DMS53 treated with DMSO at 0.1 percent for 48 hours (cell line): Measurements from ENCODE around the gene UCKL1.
"Not testable (repeated sequence)": the region's sequence is repeated elsewhere in the genome, so short reads cannot be mapped to it uniquely, and the experiment has no call there.

Experiments used
- DNase-seq: peaks from one replicate; lab custom pipeline; 2025; ENCODE audit not compliant: unreplicated experiment; lab: John Stamatoyannopoulos, UW

UCKL1 gene

DNA sequence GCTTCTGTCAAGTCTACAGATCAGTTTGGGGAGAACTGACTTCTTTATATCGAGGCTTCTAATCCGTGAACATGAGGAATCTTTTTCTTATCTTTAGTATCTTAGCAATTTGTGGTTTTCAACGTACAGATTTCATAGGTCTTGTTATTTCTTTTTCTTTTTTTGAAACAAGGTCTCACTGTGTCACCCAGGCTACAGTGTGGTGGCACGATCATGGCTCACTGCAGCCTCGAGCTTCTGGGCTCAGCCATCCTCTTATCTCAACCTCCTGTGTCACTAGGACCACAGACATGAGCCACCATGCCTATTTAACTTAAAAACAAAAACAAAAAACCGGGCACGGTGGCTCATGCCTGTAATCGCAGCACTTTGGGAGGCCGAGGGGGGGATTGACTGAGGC, 32.0 kb downstream of the UCKL1 start:
- no peak for DNase-seq

DNA sequence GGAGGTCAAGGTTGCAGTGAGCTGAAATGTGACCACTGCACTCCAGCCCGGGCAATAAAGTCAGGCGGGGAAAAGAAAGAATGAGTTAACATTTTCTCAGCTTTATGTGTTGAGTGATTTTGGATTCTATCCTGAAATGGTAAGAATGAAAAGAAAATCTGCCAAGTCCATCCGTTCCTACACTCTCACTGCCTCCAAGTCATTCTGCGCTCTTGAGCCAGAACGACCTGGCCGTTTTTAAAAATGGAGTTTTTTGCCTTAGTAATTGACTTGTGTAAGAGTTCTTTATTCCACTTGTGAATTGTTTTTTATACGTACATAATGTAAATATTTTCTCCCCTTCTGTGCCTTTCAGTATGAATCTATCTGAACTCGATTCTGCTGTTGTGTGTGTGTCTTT, 32.6 kb downstream of the UCKL1 start:
- DNase-seq = no peak

DNA sequence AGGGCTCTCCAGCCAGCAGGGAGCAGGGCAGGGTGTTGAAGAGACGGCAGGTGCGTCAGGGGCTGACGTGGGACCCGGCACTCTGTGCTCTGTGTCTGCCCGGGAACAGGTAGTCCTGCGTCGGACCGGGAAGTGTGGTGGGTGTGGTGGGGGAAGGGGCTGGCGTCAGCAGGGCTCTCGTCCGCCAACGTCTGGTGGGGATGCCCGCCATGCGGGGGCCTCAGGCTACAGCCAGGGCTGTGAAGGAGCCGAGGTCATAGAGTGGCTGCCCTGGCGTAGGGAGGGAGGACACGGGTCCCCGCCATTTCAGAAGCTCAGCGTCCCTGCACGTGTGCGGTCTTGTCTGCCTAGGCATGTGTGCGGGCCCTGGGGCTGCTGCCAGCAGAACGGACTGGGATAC, 36.0 kb downstream of the UCKL1 start:
- no peak for DNase-seq

DNA sequence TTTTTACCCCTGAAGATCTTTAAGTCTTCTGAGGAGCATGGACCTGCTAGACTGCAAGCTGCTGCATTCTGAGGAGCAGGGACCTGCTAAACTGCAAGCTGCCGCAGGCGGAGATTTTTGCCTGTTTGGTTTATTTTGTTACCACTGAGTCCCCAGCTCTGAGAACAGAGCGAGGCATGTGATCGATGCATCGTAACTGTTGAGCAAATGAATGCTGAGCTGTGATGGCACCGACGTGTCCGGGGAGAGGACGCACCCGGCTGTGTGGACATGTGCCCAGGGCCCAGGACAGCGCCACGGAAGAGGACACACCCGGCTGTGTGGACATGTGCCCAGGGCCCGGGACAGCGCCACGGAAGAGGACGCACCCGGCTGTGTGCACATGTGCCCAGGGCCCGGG, 37.1 kb downstream of the UCKL1 start:
- DNase-seq = no peak

DNA sequence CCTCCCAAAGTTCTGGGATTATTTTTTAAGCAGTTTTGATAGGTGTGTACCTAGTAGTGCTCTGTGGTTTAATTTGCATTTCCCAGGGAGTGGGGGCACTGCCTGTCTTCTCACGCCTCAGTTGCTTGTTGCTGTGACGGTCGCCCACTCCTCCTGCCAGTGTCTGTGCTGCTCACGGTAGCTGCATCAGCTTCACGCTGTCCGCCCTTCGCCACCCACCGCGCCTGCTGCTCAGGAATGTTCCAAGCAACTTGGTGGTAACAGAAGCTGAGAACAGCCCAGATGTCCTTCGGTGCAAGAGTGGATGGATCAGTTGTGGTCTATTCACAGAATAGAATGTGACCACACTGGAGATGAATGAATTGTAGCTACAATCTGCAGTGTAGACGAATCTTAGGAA, 38.4 kb downstream of the UCKL1 start:
- no peak for DNase-seq

DNA sequence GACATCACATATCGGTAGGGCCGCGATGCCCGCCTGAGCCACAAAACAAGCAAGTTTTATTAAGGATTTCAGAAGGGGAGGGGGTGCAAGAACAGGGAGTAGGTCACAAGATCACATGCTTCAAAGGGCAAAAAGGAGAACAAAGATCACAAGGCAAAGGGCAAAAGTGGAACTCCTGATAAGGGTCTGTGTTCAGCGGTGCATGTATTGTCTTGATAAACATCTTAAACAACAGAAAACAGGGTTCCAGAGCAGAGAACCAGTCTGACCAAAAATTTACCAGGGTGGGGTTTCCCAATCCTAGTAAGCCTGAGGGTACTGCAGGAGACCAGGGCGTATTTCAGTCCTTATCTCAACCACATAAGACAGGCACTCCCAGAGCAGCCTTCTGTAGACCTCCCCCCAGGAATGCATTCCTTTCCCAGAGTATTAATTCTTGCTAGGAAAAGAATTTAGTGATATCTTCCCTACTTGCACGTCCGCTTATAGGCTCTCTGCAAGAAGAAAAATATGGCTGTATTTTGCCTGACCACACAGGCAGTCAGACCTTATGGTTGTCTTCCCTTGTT, 39.8 kb downstream of the UCKL1 start:
- not testable (repeated sequence) for DNase-seq

DNA sequence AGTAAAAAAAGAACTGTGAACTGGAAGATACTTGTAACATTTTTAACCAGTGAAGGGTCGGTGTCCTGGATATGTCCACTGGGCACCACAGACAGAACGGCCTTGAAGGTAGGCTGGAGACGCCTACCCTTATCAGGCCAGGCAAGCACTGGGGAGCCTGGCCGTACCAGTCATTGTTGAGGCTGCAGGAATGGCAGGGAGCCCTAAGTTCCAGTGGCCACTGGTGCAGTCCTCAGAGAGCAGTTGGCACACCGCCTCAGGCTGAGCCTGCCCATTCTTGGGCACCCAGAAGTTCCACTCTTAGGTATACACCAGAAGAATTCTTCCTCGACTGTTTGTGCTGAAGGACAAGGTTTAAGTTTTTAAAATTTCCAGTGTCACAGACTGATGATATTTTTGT, 40.7 kb downstream of the UCKL1 start:
- DNase-seq = no peak

DNA sequence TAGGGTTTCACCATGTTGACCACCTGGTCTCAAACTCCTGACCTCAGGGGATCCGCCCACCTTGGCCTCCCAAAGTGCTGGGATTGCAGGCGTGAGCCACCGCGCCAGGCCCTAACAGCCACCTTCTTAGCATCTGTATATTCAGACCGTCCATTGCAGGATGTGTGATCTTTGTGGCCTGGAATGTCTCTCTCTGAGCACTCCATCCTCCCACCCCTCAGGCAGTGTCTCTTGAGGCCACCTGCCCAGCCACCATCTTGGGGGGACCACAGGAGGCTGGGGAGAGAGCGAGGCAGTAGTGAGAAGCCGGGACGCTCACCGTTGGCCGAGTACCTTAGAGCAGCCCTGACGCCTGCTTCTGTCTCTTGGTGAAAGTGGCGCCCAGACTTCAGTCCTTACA, 42.4 kb downstream of the UCKL1 start:
- no peak for DNase-seq

DNA sequence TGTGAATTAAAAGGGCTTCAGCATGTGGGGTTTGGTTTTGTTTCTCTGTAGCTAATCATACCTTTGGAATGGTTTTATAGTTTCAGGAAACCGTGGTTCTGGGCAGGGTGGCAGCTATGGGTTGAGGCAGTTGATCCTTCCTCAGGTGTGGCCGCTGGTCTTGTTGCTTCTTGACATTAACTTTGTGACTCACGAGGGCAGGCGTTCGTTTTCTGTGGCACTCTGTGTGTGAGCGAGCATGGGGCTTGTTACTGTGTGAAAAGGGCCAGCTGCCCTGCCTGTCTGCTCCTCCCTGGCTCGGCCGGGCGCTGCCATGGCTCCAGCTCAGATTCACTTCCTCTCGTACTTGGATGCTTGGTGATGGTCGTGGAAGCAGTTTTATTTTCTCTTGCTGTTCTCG, 45.0 kb downstream of the UCKL1 start:
- DNase-seq = no peak

DNA sequence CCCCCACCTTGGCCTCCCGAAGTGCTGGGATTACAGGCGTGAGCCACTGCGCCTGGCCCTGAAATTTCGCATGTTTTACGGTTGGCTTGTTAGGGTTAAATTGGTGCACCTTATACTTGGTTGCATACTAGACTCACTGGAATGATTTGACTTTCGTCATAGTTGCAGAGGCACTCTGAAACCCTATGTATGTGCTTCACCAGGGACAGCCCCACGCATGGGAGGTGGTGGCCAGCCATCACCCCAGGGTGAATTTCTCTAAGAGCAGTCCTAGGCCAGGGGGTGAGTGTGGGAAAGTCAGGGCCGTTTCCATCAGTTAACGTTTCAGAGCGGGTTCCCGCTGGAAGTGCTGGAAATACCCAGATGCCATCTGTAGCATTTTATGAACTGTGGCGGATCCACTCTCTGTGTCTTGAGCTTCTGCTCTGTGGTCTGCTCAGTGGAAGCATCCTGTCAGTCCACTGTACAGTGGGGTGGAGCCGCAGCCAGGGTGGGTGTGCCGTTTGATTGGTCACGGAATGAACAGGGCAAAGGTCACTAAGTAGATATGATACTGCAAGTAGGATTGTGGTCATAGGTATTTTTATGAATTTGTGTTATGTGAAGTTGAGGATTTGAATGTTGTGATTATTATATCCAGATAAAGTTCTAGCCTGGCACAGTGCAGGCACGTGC, 48.1 kb downstream of the UCKL1 start:
- DNase-seq = no peak

DNA sequence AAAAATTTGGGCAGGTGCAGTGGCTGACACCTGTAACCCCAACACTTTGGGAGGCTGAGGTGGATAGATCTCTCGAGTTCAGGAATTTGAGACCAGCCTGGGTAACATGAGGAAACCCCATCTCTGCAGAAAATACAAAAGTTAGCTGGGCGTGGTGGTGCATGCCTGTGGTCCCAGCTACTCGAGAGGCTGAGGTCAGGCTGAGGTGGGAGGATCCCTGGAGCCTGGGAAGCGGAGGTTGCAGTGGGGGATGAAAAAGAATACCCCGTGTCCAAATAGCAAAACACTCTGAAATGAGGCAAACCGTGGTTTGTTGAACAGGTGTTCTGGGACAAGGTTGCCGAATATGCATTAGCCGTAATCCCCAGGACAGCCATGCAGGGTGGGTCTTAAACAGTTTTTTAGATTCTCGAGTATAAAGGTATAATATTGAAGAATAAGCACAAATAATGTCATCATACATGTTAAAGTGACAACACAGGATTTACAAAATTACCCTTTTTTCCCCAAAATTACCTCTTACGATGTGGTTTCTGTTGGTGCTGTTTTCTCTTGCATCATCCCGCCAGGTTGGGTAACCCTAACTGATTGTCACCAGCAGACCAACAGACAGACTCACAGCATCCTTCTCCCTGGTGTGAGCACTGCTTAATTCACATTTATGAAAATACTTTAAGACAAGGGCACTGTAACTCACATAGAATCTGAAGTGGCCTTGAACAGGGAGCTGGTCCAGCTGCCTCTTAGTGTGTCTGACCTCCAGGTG, 52.2 kb downstream of the UCKL1 start:
- no peak for DNase-seq

DNA sequence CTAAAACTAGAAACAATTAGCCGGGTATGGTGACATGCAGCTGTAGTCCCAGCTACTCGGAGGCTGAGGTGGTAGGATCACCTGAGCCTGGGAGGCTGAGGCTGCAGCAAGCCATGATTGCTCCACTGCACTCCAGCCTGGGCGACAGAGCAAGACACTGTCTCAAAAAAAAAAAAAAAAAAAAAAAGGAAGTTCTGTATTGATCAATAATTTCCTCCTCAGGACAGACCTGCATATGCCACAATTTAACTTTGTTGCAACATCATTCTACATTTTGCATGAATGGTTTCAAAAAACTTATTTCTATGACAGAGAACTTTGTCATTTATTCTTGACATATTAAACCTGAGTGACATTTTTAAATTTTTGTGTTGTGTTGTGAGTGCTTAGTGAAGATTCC, 55.8 kb downstream of the UCKL1 start:
- DNase-seq = no peak

DNA sequence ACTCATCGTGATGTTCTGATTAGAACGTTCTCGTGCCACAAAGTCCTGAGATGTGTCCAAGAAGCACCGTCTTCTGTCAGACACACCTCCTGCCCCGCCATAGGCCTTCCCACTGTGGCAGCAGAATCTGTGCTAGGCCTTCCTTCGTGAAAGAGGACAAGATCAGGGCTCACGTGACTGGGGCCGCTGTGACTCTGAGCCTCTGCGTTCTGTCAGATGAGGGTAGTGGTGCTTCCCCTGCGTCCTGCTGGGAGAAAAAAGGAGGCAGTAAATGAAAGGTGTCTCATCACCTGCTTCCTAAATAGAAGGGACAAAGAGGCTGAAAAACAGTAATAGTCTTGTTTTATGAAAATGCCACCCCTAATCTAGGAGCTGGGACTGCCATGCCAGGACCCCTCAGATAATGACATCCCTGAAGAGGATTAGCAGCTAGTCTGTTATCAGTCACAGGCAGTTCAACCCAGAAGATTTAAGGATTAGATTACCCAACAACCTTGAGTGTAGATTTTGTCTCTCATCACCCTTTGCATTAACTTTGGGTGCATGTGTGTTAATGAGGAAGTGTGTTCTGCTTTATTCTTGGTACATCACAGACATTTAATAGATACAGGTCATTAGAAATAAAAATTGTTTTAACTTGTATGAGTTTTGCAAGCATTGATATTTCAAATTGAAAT, 57.2 kb downstream of the UCKL1 start:
- no peak for DNase-seq

DNA sequence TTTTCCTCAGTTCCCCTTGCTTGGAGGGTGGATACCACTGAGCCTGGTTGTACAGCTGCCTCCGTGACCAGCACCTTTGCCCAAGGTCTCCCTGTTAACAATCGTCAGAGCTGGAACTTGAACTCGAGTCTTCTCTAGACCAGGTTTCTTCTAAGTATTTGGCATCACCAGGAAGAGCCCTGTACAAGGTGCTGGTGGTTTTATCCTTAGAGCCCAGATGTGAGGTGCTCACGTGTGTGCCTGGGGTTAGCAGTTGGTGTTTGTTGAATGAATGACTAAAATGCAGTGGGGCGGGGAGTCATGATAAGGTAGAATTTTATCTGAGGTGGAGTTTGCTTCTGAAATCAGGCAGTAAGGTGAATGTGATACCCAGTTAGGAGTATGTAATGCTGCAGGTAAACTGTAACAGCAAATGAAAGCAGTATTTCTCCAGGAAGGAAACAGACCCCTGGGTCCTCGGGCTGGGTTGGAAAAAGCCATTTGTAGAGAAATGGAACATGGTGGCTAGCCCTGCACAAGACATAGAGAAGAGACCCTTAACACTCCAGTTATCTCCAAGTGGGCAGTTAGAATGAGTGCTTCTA, 58.1 kb downstream of the UCKL1 start:
- no peak for DNase-seq

DNA sequence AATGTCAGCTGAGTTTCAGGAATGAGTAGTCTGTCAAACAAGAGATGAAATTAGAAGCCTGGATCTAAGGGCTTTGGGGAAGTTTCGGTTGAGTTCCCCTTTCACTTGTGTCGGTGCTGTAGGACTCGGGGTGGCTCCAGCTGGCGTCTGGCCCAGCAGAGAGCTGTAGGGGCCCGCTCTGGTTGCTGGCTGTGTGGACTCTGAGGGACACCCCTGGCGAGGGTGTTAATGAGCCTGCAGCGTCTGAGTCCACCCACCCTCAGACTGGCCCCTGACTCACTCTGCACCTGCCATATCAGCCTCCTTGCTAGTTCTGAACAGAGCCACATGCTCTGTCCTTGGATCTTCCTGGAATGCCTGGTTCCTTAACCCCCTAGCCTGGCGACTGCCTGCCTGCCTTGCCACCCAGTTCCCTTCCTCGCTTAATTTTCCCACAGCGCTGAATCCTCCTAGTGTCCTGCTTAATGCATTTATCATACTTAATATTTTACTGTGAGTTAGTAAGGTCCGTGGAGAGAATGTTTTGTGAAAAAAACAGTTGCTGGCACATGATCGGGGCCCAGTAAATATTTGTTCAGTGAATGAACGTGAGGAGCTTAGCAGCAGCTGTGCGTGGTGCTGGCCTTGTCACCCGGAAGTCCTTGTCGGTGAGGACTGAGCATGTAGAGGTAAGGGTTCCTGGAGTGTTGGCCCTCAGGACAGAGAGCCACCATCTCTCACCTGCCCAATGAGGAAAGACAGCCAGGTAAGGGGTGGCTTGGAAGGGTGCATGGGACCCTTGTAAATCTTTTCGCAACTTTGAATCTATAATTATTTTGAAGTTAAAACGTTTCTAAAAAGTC, 59.7 kb downstream of the UCKL1 start:
- peak; percentile 90 for DNase-seq

DNA sequence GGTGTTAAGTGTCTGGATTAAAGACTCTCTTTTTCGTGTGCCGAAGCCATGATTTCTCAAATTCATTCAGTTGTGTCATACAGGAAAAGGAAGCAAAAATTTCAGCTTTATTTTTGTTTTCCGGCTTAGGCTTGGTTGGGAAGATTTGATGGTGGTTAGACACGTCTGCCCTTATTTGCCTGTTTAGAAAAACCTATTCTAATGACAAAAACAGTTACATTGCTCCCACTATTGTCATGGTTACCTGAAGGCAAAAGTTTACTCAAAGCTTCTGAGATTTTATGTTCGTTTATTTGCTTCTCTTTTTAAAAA, 60.3 kb downstream of the UCKL1 start:
- peak; percentile 39 for DNase-seq

DNA sequence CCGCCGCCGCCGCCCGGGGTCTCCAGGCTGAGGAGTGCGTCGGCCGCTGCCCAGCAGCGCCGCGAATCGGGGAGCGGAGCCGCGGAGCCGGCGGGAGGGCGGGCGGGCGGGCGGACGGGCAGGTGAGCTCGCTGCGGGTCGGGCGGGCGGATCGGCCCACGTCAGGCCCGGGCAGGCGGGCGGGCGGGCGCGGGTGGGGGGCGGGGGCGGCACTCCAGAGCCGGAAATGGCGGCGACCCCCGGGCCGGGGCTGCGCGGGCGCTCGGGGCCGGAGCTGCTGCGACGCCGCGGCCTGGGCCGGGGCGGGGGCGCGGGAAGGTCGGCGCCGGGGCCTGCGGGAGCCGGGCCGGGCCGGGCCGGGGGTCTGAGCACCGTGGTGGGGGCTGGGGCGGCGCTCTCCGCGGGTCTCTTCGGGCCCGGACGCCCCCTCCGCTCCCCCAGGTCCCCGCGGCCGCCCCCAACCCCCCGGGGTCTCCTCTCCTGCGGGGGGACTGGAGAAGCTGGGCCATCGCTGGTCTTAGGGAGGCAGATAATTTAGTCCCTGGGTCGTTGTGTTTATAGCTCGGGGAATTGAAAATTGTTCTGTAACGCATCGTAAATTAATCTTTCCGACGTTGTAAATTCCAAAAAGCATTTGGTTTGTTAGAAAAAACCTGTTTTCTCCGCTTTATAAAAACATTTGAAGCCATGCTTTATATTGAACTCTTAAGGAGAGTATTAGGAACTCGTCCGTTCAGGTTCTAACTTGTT, 60.8 kb downstream of the UCKL1 start:
- DNase-seq = no peak

DNA sequence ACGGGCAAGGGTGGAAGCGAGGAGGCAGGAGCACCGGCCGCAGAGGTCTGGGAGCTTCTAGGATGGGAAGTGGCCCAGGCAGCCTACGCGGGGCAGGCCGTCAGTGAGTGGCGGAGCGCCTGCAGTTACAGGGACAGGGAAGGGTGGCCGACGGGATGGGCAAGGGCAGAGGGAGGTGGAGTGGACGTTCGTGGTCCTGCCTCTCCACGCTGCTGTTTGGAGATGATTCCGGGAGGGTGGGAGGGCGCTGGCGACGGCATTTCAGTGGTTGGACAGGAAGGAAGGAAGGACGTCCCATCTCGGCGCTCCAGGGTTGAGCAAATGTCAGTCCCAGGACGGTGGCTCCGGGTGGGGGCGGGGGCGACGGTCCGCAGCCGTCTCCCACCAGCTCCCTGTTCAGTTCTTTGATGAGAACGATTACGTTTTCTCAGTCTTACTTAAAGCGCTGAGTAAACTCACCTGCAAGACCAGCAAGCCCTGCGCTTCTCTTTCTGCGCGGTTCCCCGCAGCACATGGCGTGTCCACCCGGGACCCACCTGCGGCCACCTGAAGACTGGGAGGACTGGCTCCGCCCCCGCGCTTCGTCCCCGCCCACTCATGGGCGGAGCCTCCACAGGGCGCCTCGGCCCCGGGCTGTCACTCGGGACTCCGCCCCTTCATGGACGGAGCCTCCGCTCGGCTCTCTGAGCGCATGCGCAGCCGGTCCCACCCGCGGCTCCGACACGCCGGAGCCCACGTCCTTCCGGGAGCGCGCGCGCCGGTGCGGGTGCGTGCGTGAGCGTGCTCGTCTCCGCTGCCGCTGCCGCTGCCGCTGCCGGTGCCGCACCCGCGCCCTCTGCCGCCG, 61.6 kb downstream of the UCKL1 start, which contains the start of gene DNAJC5:
Gene DNAJC5 (plus strand): TSS at position 769 of the 844 bp plus-strand sequence. CDS start 33,220 bp downstream, outside the sequence.
- DNase-seq = peak; percentile 89

DNA sequence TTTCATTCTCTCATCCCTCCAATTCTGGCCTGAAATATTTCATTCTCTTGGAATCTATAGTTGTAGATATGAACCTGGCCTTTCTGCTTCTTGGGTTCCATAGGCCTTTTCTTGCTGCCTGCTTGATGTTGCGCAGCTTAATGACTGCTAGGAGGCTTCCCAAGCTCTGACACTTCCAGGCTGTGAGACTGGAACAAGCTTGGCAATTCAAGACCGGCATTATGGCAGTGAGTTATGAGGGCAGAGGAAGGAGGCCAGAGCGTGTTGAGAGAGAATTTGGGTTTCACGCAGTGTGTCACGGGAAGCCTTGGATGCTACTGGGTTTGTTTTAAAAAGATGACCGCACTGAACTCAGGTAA, 62.2 kb downstream of the UCKL1 start:
- no peak for DNase-seq
